Liver (tissue), 9 donors: Measurements from ENCODE around the gene TINAGL1. TPM values are rescaled to one million over a fixed set of nuclear protein-coding genes. Genes with fewer than 3 reads are reported as not detected.

ENCODE experiments used
- DNase-seq: peaks from one replicate; pipeline ENCODE4 v3.0.0-alpha.2; 2017; ENCODE audit warnings: low spot score
- H3K27ac ChIP-seq, 2 donors: one replicate each; pipeline ENCODE4 v1.7.0; 2013; ENCODE audit warnings: inconsistent platforms in 2 of 2, low read length in 2 of 2, control low read depth in 1 of 2, low read depth in 1 of 2, mild to moderate bottlenecking in 1 of 2
- H3K27me3 ChIP-seq, 4 donors: one replicate each; pipeline versions ENCODE4 v1.6.1 to v1.7.0; 2013; ENCODE audit warnings: low read length in 3 of 4, inconsistent platforms in 1 of 4, mild to moderate bottlenecking in 1 of 4, moderate library complexity in 1 of 4; ENCODE audit not compliant: control insufficient read depth in 4 of 4, insufficient read depth in 4 of 4
- H3K36me3 ChIP-seq, 4 donors: one replicate each; pipeline versions ENCODE4 v1.6.1 to v1.7.0; 2013; ENCODE audit warnings: low read length in 3 of 4, mild to moderate bottlenecking in 3 of 4, low read depth in 1 of 4, moderate library complexity in 1 of 4; ENCODE audit not compliant: control insufficient read depth in 4 of 4, insufficient read depth in 3 of 4
- H3K4me1 ChIP-seq, 4 donors: one replicate each; pipeline versions ENCODE4 v1.6.1 to v1.7.0; 2013; ENCODE audit warnings: low read length in 3 of 4, mild to moderate bottlenecking in 3 of 4, moderate library complexity in 1 of 4; ENCODE audit not compliant: control insufficient read depth in 4 of 4, insufficient read depth in 4 of 4
- H3K4me3 ChIP-seq, 3 donors: one replicate each; pipeline versions ENCODE4 v1.6.1 to v1.7.0; 2013; ENCODE audit warnings: low read length in 3 of 3, control low read depth in 1 of 3, low read depth in 1 of 3, mild to moderate bottlenecking in 1 of 3
- H3K9ac ChIP-seq, 2 donors: one replicate each; pipeline ENCODE4 v1.7.0; 2013; ENCODE audit warnings: low read length in 2 of 2, mild to moderate bottlenecking in 2 of 2, moderate library complexity in 2 of 2, control low read depth in 1 of 2, low read depth in 1 of 2
- H3K9me3 ChIP-seq, 4 donors: one replicate each; pipeline versions ENCODE4 v1.6.1 to v1.7.0; 2013; ENCODE audit warnings: low read length in 3 of 4; ENCODE audit not compliant: control insufficient read depth in 4 of 4
- EGR1 ChIP-seq, 2 donors: IDR thresholded peaks; 2 replicates each; pipeline ENCODE4 v1.6.1; 2016 to 2018; ENCODE audit warnings: antibody characterized with exemption in 2 of 2, low read depth in 2 of 2
- FOXA1 ChIP-seq: IDR thresholded peaks from 2 replicates; pipeline ENCODE4 v1.6.1; 2016; ENCODE audit warnings: antibody characterized with exemption
- FOXA2 ChIP-seq: IDR thresholded peaks from 2 replicates; pipeline ENCODE4 v1.6.1; 2016; ENCODE audit warnings: antibody characterized with exemption
- GABPA ChIP-seq, 2 donors: IDR thresholded peaks in 1 of 2; conservative IDR thresholded peaks in 1 of 2; 2 replicates each; pipeline ENCODE4 v1.6.1; 2016; ENCODE audit warnings: antibody characterized with exemption in 2 of 2, mild to moderate bottlenecking in 1 of 2, moderate library complexity in 1 of 2
- HNF4G ChIP-seq: IDR thresholded peaks from 2 replicates; pipeline ENCODE4 v1.6.1; 2016; ENCODE audit warnings: antibody characterized with exemption
- JUND ChIP-seq, 2 donors: IDR thresholded peaks; 2 replicates each; pipeline ENCODE4 v1.6.1; 2016; ENCODE audit warnings: antibody characterized with exemption in 2 of 2
- NR2F2 ChIP-seq: IDR thresholded peaks from 2 replicates; pipeline ENCODE4 v1.6.1; 2016; ENCODE audit warnings: antibody characterized with exemption
- RAD21 ChIP-seq, 2 donors: IDR thresholded peaks; 2 replicates each; pipeline ENCODE4 v1.6.1; 2016; ENCODE audit warnings: antibody characterized with exemption in 2 of 2, mild to moderate bottlenecking in 2 of 2
- RXRA ChIP-seq, 2 donors: IDR thresholded peaks; 2 replicates each; pipeline ENCODE4 v1.6.1; 2017 to 2018; ENCODE audit warnings: antibody characterized with exemption in 2 of 2, mild to moderate bottlenecking in 1 of 2
- SP1 ChIP-seq: IDR thresholded peaks from 2 replicates; pipeline ENCODE4 v1.6.1; 2018; ENCODE audit warnings: antibody characterized with exemption, mild to moderate bottlenecking
- TAF1 ChIP-seq: conservative IDR thresholded peaks from 2 replicates; pipeline ENCODE4 v1.6.1; 2016; ENCODE audit warnings: antibody characterized with exemption, mild to moderate bottlenecking
- YY1 ChIP-seq: IDR thresholded peaks from 2 replicates; pipeline ENCODE4 v1.6.1; 2016; ENCODE audit warnings: antibody characterized with exemption, mild to moderate bottlenecking
- WGBS: extraction: QIAGEN DNeasy Blood & Tissue Kit; methylation state at CpG from one replicate; pipeline ENCODE4 v1.1.7; 2013; 5-methylcytosine and 5-hydroxymethylcytosine counted together
- polyA plus RNA-seq, 2 donors: library from polyadenylated mRNA; stranded (reverse) in 1 of 2; unstranded in 1 of 2; fragments of 200-250 nt in 1 of 2; fragments of >200 nt in 1 of 2; fragmentation: Nextera tagmentation in 1 of 2; extraction: Ambion mirVana in 1 of 2; gene quantifications; one replicate each; pipeline versions ENCODE4 v1.2.1 to v1.2.3, GENCODE V29; 2013 to 2015
- total RNA-seq, 2 donors: library from RNA; depleted of rRNA; stranded (reverse); fragments of >200 nt; gene quantifications; one replicate each; pipeline ENCODE4 v1.2.3, GENCODE V29; 2014
- TF ChIP-seq, protein P1 (sequence below): fragments of 150-350 bp; IDR thresholded peaks from 2 replicates; pipeline ENCODE4 v1.5.1; 2017; ENCODE audit warnings: improper control_type of control experiment, low read depth, low read length; ENCODE audit not compliant: missing input control
- TF ChIP-seq, protein P2 (sequence below): IDR thresholded peaks from 2 replicates; pipeline ENCODE4 v1.6.1; 2016; ENCODE audit warnings: antibody characterized with exemption
- TF ChIP-seq, protein P3 (sequence below): IDR thresholded peaks from 2 replicates; pipeline ENCODE4 v1.6.1; 2016; ENCODE audit warnings: antibody characterized with exemption
- TF ChIP-seq, protein P4 (sequence below): IDR thresholded peaks from 2 replicates; pipeline ENCODE4 v1.6.1; 2016; ENCODE audit warnings: antibody characterized with exemption, mild to moderate bottlenecking
- TF ChIP-seq, protein P5 (sequence below): IDR thresholded peaks from 2 replicates; pipeline ENCODE4 v1.6.1; 2016; ENCODE audit warnings: antibody characterized with exemption
- donor health status: healthy.
- donor health status: healthy.
- donor health status: healthy.
- donor health status: healthy.
- donor health status: healthy.

The TINAGL1 gene
- total and polyA plus RNA-seq, 4 donors, result 8.7 to 52.9 (median 25.6) TPM

DNA sequence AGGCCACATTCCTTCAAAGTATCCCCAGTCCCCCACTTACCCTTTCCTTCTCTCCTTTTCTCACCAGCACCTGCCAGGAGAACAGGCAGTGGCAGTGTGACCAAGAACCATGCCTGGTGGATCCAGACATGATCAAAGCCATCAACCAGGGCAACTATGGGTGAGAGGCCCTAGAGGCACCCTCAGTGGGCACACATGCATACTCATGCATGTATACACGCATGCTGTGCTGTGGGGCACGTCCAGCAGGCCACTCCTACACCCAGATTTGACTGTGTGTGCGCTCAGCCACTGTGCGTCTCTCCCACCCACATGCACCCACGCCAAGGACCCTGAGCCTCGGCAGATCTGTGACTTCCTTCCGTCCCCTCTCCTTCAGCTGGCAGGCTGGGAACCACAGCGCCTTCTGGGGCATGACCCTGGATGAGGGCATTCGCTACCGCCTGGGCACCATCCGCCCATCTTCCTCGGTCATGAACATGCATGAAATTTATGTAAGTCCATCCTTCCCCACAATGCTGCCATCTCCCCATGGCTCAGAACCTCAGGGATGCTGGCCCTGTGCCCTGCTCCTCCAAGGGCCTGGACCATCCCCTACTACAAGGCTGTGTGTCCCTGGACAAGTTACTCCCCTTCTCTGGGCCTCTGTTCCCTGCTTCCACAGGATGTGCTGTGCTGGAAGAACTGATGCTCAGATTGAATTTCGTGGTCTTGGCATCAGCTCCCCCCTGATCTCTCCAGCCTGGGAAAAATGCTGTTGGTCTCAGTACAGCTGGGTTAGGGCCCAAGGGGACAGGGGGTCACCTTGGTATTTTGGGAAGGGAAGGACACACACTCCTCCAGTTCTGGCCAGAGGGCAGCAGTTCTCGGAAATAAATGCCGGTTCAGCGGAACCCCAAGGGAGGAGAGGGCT, 7.0 kb downstream of the TINAGL1 start:
- WGBS, result 81% methylated on average over 16 of the region's 16 CpGs
- H3K9me3 ChIP-seq, result no peaks in the 10 kb centered on the region
- no peak overlapping the region for H3K9ac ChIP-seq
- no peaks in the 10 kb centered on the region for H3K36me3 ChIP-seq
- peak overlapping the region; percentile 21 to 48 for H3K27ac ChIP-seq
- H3K27me3 ChIP-seq, result no peaks in the 10 kb centered on the region
- peaks cover 0 to 36% (median 10%) of the 10 kb centered on the region in 4 donors for H3K4me1 ChIP-seq
- no peak for TF ChIP-seq YY1
- TF ChIP-seq, protein P1, sequence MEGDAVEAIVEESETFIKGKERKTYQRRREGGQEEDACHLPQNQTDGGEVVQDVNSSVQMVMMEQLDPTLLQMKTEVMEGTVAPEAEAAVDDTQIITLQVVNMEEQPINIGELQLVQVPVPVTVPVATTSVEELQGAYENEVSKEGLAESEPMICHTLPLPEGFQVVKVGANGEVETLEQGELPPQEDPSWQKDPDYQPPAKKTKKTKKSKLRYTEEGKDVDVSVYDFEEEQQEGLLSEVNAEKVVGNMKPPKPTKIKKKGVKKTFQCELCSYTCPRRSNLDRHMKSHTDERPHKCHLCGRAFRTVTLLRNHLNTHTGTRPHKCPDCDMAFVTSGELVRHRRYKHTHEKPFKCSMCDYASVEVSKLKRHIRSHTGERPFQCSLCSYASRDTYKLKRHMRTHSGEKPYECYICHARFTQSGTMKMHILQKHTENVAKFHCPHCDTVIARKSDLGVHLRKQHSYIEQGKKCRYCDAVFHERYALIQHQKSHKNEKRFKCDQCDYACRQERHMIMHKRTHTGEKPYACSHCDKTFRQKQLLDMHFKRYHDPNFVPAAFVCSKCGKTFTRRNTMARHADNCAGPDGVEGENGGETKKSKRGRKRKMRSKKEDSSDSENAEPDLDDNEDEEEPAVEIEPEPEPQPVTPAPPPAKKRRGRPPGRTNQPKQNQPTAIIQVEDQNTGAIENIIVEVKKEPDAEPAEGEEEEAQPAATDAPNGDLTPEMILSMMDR, result no peak
- no peak for TF ChIP-seq RAD21 (IDR thresholded peaks at IDR 0.05)
- no peak for TF ChIP-seq JUND (IDR thresholded peaks at IDR 0.05)
- no peak for TF ChIP-seq FOXA2
- no peak for TF ChIP-seq GABPA (IDR thresholded peaks at IDR 0.05 in 1 of 2, conservative IDR thresholded peaks at IDR 0.05 in 1 of 2)
- TF ChIP-seq, protein P2, sequence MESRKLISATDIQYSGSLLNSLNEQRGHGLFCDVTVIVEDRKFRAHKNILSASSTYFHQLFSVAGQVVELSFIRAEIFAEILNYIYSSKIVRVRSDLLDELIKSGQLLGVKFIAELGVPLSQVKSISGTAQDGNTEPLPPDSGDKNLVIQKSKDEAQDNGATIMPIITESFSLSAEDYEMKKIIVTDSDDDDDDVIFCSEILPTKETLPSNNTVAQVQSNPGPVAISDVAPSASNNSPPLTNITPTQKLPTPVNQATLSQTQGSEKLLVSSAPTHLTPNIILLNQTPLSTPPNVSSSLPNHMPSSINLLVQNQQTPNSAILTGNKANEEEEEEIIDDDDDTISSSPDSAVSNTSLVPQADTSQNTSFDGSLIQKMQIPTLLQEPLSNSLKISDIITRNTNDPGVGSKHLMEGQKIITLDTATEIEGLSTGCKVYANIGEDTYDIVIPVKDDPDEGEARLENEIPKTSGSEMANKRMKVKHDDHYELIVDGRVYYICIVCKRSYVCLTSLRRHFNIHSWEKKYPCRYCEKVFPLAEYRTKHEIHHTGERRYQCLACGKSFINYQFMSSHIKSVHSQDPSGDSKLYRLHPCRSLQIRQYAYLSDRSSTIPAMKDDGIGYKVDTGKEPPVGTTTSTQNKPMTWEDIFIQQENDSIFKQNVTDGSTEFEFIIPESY, result no peak
- TF ChIP-seq SP1, result no peak
- TF ChIP-seq HNF4G, result no peak
- no peak for TF ChIP-seq EGR1 (IDR thresholded peaks at IDR 0.05; ENCODE audit: low read depth in 2 of 2)
- peak in 1 of 2 donors; percentile 49 for TF ChIP-seq RXRA (IDR thresholded peaks at IDR 0.05)
- TF ChIP-seq NR2F2, result peak; percentile 94
- DNase-seq, result no peak
- no peak overlapping the region for H3K4me3 ChIP-seq

DNA sequence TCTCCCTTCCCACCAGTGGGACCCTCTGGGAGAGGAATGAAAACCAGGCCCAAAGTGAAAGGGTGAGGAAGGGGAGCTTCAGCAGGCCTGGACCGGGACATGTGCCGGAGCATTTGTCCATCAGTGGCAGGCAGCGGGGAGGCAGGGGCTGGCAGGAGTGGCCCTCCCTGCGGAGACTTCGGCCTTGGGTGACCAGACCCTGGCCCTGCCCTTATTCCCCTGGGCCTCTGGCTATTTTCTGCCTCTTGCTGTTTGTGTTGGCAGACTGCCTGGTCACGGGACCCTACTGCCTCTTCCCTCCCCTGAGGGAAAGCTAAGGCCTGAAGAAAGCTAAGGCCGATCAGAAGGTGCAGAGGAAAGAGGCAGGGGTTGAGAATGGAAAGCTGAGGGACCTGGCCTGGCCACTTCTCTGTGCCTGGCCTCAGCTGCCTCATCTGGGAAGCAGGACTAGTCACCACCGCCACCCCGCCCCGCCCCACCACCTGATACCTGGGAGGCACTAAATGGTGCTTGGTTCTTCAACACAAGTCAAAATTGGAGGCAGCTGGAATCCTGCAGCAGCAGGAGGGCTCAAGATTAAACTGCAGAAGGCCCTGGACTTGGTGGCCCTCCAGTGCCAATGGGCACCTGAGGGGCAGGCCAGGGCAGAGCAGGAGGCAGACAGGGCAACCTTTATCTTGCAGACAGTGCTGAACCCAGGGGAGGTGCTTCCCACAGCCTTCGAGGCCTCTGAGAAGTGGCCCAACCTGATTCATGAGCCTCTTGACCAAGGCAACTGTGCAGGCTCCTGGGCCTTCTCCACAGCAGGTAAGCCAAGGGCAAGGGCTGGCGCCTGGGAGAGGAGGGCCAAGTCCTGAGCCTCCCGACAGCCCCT, 7.9 kb downstream of the TINAGL1 start:
- H3K9me3 ChIP-seq, result no peaks in the 10 kb centered on the region
- H3K4me3 ChIP-seq, result no peak overlapping the region
- H3K4me1 ChIP-seq, result peaks cover 0 to 41% (median 13%) of the 10 kb centered on the region in 4 donors
- no peaks in the 10 kb centered on the region for H3K27me3 ChIP-seq
- H3K36me3 ChIP-seq, result no peaks in the 10 kb centered on the region
- WGBS, result 64% methylated on average over 13 of the region's 13 CpGs
- H3K9ac ChIP-seq, result no peak overlapping the region
- DNase-seq, result peak; percentile 74
- peak overlapping the region; percentile 21 to 48 for H3K27ac ChIP-seq
- TF ChIP-seq NR2F2, result peak; percentile 83
- no peak for TF ChIP-seq EGR1 (IDR thresholded peaks at IDR 0.05; ENCODE audit: low read depth in 2 of 2)
- TF ChIP-seq GABPA (IDR thresholded peaks at IDR 0.05 in 1 of 2, conservative IDR thresholded peaks at IDR 0.05 in 1 of 2), result no peak
- TF ChIP-seq, protein P3, sequence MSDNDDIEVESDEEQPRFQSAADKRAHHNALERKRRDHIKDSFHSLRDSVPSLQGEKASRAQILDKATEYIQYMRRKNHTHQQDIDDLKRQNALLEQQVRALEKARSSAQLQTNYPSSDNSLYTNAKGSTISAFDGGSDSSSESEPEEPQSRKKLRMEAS, result no peak
- TF ChIP-seq, protein P1, result no peak
- TF ChIP-seq FOXA1, result no peak
- TF ChIP-seq, protein P4, sequence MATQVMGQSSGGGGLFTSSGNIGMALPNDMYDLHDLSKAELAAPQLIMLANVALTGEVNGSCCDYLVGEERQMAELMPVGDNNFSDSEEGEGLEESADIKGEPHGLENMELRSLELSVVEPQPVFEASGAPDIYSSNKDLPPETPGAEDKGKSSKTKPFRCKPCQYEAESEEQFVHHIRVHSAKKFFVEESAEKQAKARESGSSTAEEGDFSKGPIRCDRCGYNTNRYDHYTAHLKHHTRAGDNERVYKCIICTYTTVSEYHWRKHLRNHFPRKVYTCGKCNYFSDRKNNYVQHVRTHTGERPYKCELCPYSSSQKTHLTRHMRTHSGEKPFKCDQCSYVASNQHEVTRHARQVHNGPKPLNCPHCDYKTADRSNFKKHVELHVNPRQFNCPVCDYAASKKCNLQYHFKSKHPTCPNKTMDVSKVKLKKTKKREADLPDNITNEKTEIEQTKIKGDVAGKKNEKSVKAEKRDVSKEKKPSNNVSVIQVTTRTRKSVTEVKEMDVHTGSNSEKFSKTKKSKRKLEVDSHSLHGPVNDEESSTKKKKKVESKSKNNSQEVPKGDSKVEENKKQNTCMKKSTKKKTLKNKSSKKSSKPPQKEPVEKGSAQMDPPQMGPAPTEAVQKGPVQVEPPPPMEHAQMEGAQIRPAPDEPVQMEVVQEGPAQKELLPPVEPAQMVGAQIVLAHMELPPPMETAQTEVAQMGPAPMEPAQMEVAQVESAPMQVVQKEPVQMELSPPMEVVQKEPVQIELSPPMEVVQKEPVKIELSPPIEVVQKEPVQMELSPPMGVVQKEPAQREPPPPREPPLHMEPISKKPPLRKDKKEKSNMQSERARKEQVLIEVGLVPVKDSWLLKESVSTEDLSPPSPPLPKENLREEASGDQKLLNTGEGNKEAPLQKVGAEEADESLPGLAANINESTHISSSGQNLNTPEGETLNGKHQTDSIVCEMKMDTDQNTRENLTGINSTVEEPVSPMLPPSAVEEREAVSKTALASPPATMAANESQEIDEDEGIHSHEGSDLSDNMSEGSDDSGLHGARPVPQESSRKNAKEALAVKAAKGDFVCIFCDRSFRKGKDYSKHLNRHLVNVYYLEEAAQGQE, result peak; percentile 8
- no peak for TF ChIP-seq HNF4G
- no peak for TF ChIP-seq FOXA2
- TF ChIP-seq, protein P5, sequence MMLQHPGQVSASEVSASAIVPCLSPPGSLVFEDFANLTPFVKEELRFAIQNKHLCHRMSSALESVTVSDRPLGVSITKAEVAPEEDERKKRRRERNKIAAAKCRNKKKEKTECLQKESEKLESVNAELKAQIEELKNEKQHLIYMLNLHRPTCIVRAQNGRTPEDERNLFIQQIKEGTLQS, result no peak
- TF ChIP-seq YY1, result no peak
- TF ChIP-seq TAF1, result no peak
